K562 (cell line): ENCODE data around the gene CLCN4. TPM values are rescaled to one million over a fixed set of nuclear protein-coding genes. Genes with fewer than 3 reads are reported as not detected.

Source experiments
- ATAC-seq: fragments of 200-7000 bp; cut with Tn5 transposase; 3 replicates; pipeline ENCODE4 v1.9.1; 2020; ENCODE audit warnings: moderate library complexity
- BruUV-seq: library from RNA; stranded (reverse); fragments of 400-500 nt; replicated peaks from 2 replicates; lab custom pipeline; 2021; lab: Mats Ljungman, UMichigan
- CTCF ChIA-PET: fragments of 300-600 bp; formaldehyde crosslinking; extraction: SDS; loops from one replicate; lab custom pipeline; 2021; ENCODE audit warnings: low intra/inter-chr PET ratio; lab: Yijun Ruan, JAX
- POLR2A ChIA-PET: fragments of 300-600, 350-650 bp; sonication (Branson Sonifier 250); formaldehyde crosslinking; extraction: SDS; loops from one replicate; lab custom pipeline; 2021; ENCODE audit warnings: antibody characterized with exemption, inconsistent platforms; lab: Yijun Ruan, JAX
- DNase-seq, 4 experiments: peaks; one replicate each; pipeline versions ENCODE4 v3.0.0 to v3.0.0-alpha.2; 2011 to 2018; ENCODE audit warnings: low spot score in 3 of 4, mixed read lengths in 3 of 4; ENCODE audit errors: extremely low read depth in 1 of 4
- FAIRE-seq: peaks from 2 replicates; lab custom pipeline; 2011; peaks lifted over from hg19 to GRCh38; lab: Jason Lieb, UNC
- H2AFZ ChIP-seq: 2 replicates; pipeline ENCODE4 v1.6.0; 2011; ENCODE audit warnings: low read depth, low read length, control low read depth, inconsistent platforms
- H3K27ac ChIP-seq: fragments of 200-600 bp; 3 replicates; pipeline ENCODE4 v1.8.0; 2011; ENCODE audit warnings: low read depth, mild to moderate bottlenecking, control low read depth, inconsistent platforms, low read length, moderate library complexity, mixed read lengths; ENCODE audit errors: extremely low read depth
- H3K27me3 ChIP-seq, 2 experiments: fragments of 300-600 bp in 1 of 2; 2 replicates in 1 of 2; 3 replicates in 1 of 2; pipeline versions ENCODE4 v1.6.0 to v1.8.0; 2011; ENCODE audit warnings: inconsistent platforms in 2 of 2, low read length in 2 of 2, mild to moderate bottlenecking in 1 of 2, mixed read lengths in 1 of 2, moderate library complexity in 1 of 2; ENCODE audit not compliant: control insufficient read depth in 2 of 2, insufficient read depth in 2 of 2
- H3K36me3 ChIP-seq: fragments of 300-600 bp; 3 replicates; pipeline ENCODE4 v1.8.0; 2011; ENCODE audit warnings: mild to moderate bottlenecking, low read length, inconsistent platforms; ENCODE audit not compliant: control insufficient read depth, insufficient read depth
- H3K4me1 ChIP-seq, 2 experiments: fragments of 200-600 bp in 1 of 2; replicated peaks in 1 of 2; 2 replicates in 1 of 2; 3 replicates in 1 of 2; pipeline versions ENCODE4 v1.5.1 to v1.8.0; 2011; ENCODE audit warnings: inconsistent platforms in 2 of 2, low read length in 2 of 2, mild to moderate bottlenecking in 1 of 2, mixed read lengths in 1 of 2, moderate library complexity in 1 of 2; ENCODE audit not compliant: control insufficient read depth in 2 of 2, insufficient read depth in 2 of 2
- H3K4me2 ChIP-seq: 2 replicates; pipeline ENCODE4 v1.6.1; 2011; ENCODE audit warnings: low read length, control low read depth, inconsistent platforms, mixed read lengths; ENCODE audit not compliant: insufficient read depth
- H3K4me3 ChIP-seq: fragments of 200-600 bp; sonication (generic), shearing (Covaris generic); 2 replicates; pipeline ENCODE4 v1.5.1; 2016; ENCODE audit warnings: control low read depth, inconsistent platforms
- H3K79me2 ChIP-seq: fragments of 200-600 bp; 3 replicates; pipeline ENCODE4 v1.8.0; 2011; ENCODE audit warnings: low read length, inconsistent platforms; ENCODE audit not compliant: control insufficient read depth, insufficient read depth
- H3K9ac ChIP-seq, 2 experiments: 2 replicates each; pipeline versions ENCODE4 v1.6.0 to v1.6.1; 2011; ENCODE audit warnings: low read depth in 2 of 2, low read length in 2 of 2, control low read depth in 1 of 2, inconsistent platforms in 1 of 2, mild to moderate bottlenecking in 1 of 2, mixed read lengths in 1 of 2; ENCODE audit not compliant: insufficient read depth in 1 of 2
- H3K9me1 ChIP-seq: one replicate; pipeline ENCODE4 v1.6.0; 2011; ENCODE audit warnings: inconsistent platforms, mild to moderate bottlenecking, low read length, moderate library complexity; ENCODE audit not compliant: control insufficient read depth, insufficient read depth
- H3K9me3 ChIP-seq: replicated peaks from 2 replicates; pipeline ENCODE4 v1.5.1; 2011; ENCODE audit warnings: low read depth, low read length, inconsistent platforms; ENCODE audit not compliant: control insufficient read depth, insufficient read depth
- H4K20me1 ChIP-seq: replicated peaks from 2 replicates; pipeline ENCODE4 v1.6.1; 2011; ENCODE audit warnings: low read length, inconsistent platforms, mixed read lengths; ENCODE audit not compliant: control insufficient read depth, insufficient read depth
- IFI16 ChIP-seq: fragments of 250-450 bp; sonication (Bioruptor Pico); IDR thresholded peaks from 2 replicates; pipeline ENCODE4 v2.1.2; 2022; ENCODE audit warnings: mild to moderate bottlenecking, inconsistent platforms
- RBM14 ChIP-seq: fragments of 200-400 bp; formaldehyde crosslinking; IDR thresholded peaks from 2 replicates; pipeline ENCODE4 v1.6.1; 2018; ENCODE audit warnings: low read depth, mild to moderate bottlenecking, low read length, moderate library complexity, borderline replicate concordance; ENCODE audit not compliant: insufficient read depth
- SETDB1 ChIP-seq: IDR thresholded peaks from one replicate; pipeline ENCODE4 v1.6.1; 2012; ENCODE audit warnings: low read length, control low read depth, inconsistent platforms
- ZBTB7A ChIP-seq: IDR thresholded peaks from 2 replicates; pipeline ENCODE4 v1.6.1; 2011; ENCODE audit warnings: low read depth, mild to moderate bottlenecking, low read length, moderate library complexity, borderline replicate concordance; ENCODE audit not compliant: control insufficient read depth
- ZBTB8A ChIP-seq: fragments of 450-650 bp; IDR thresholded peaks from 2 replicates; pipeline ENCODE4 v1.6.1; 2018; ENCODE audit warnings: mild to moderate bottlenecking, moderate library complexity; ENCODE audit not compliant: partially characterized antibody
- ZC3H4 ChIP-seq: sonication (generic); formaldehyde crosslinking; IDR thresholded peaks from 2 replicates; pipeline ENCODE4 v1.9.0; 2021; ENCODE audit warnings: missing genetic modification reagents, borderline replicate concordance
- ZKSCAN8 ChIP-seq: fragments of 200-800 bp; sonication (Bioruptor generic); IDR thresholded peaks from 2 replicates; pipeline ENCODE4 v1.6.1; 2016; ENCODE audit warnings: missing genetic modification characterization, missing compliant biosample characterization
- WGBS: fragments of 100-300 bp; shearing (Covaris generic); methylation state at CpG from one replicate; pipeline ENCODE4 v1.1.6; 2016; ENCODE audit warnings: low coverage, mixed read lengths; ENCODE audit not compliant: insufficient coverage; ENCODE audit errors: missing lambda C conversion rate; 5-methylcytosine and 5-hydroxymethylcytosine counted together
- in situ Hi-C: fragments of 300-500 bp; cut with MboI; formaldehyde crosslinking; loops from 4 replicates; pipeline ENCODE4 v1.15.0; 2018; ENCODE audit warnings: inconsistent platforms, mixed read lengths
- intact Hi-C: fragments of 100-400 bp; cut with micrococcal nuclease; formaldehyde crosslinking; loops from 2 replicates; pipeline ENCODE4 v1.14.2; 2022
- polyA plus RNA-seq, 8 experiments: library from polyadenylated mRNA; depleted of rRNA in 4 of 8; stranded (reverse) in 5 of 8; unstranded in 3 of 8; fragments of >200 nt; fragmentation: Nextera tagmentation in 2 of 8; fragmentation: Illumina TruSeq in 1 of 8; extraction: Ambion mirVana in 2 of 8; extraction: Trizol in 1 of 8; gene quantifications; 2 replicates each; pipeline versions ENCODE4 v1.2.1 to v1.2.3, GENCODE V29; 2011 to 2014; ENCODE audit warnings: inconsistent platforms in 1 of 8, missing spikeins in 1 of 8
- total RNA-seq, 7 experiments: library from RNA; depleted of rRNA in 6 of 7; stranded (reverse); fragments of >200 nt in 6 of 7; fragmentation: Illumina TruSeq in 2 of 7; extraction: Trizol in 2 of 7; gene quantifications; 2 replicates each; pipeline versions ENCODE4 v1.2.1 to v1.2.3, GENCODE V29; 2011 to 2021; ENCODE audit warnings: low replicate concordance in 1 of 7
- TF ChIP-seq, protein P1 (sequence below): fragments of 450-650 bp; conservative IDR thresholded peaks from 2 replicates; pipeline ENCODE4 v1.6.1; 2016; ENCODE audit warnings: missing genetic modification characterization, low read depth, mild to moderate bottlenecking, missing compliant biosample characterization, moderate library complexity
- TF ChIP-seq, protein P2 (sequence below): sonication (generic); formaldehyde crosslinking; IDR thresholded peaks from 2 replicates; pipeline ENCODE4 v1.8.1; 2023; ENCODE audit warnings: mild to moderate bottlenecking, missing genetic modification reagents
- TF ChIP-seq, protein P3 (sequence below), 2 experiments: fragments of 450-650 bp; formaldehyde crosslinking in 1 of 2; IDR thresholded peaks; 2 replicates each; pipeline versions ENCODE4 v1.4.0 to v1.6.1; 2014 to 2020; ENCODE audit warnings: mild to moderate bottlenecking in 2 of 2, borderline replicate concordance in 1 of 2, low read depth in 1 of 2

CLCN4 gene
- total and polyA plus RNA-seq, 9 of the 15 experiments (the other 6 are each of a cell fraction or from before 2014, with no cell fraction given), result 0.03 to 0.24 (median 0.10) TPM; not detected in 1

DNA sequence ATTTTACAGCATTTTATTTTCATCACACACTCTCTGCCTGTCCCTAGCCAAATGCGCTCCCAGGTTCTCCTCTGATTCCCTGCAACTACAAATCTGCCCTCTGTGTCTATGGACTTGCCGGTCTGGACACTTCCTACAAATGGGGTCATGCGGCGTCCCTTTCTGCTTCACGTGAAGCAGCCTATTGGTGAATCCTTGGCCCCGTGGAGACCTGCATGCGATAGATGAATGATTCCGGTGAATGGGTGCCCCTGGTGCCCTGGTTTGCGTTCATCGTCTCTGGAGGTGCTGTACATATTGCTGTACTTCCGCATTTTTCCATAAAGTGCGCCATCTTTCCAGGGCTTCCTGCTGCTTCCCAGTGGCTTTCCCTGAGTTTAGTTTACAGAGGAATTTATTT, 27.5 kb upstream of the CLCN4 start:
- ATAC-seq (no peak), FAIRE-seq (no peak), DNase-seq (no peak)
- Histone ChIP-seq H3K36me3 (no peaks in the 10 kb centered on the region), H3K4me3 (no peak overlapping the region), H3K9ac (no peak overlapping the region), H3K27ac (no peak overlapping the region), H3K9me1 (no peaks in the 10 kb centered on the region), H3K27me3 (peaks cover 0 to 41% of the 10 kb centered on the region in 2 experiments; a peak in 3 of 5 replicates), H3K4me1 (peaks cover 0 to 3% of the 10 kb centered on the region in 2 experiments; a peak in 4 of 5 replicates), H3K9me3 (no peaks in the 10 kb centered on the region), H2AFZ (no peak overlapping the region), H3K79me2 (no peaks in the 10 kb centered on the region), H4K20me1 (no peaks in the 10 kb centered on the region), H3K4me2 (no peak overlapping the region)
- POLR2A ChIA-PET, result no interaction called here
- no peak for TF ChIP-seq ZBTB7A
- no peak for TF ChIP-seq SETDB1
- TF ChIP-seq, protein P1, sequence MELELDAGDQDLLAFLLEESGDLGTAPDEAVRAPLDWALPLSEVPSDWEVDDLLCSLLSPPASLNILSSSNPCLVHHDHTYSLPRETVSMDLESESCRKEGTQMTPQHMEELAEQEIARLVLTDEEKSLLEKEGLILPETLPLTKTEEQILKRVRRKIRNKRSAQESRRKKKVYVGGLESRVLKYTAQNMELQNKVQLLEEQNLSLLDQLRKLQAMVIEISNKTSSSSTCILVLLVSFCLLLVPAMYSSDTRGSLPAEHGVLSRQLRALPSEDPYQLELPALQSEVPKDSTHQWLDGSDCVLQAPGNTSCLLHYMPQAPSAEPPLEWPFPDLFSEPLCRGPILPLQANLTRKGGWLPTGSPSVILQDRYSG (tag), result no peak
- no peak for TF ChIP-seq ZKSCAN8 (CRISPR knock-in tag)
- TF ChIP-seq ZBTB8A, result no peak
- no peak for TF ChIP-seq ZC3H4 (CRISPR knock-in tag)
- TF ChIP-seq, protein P2, sequence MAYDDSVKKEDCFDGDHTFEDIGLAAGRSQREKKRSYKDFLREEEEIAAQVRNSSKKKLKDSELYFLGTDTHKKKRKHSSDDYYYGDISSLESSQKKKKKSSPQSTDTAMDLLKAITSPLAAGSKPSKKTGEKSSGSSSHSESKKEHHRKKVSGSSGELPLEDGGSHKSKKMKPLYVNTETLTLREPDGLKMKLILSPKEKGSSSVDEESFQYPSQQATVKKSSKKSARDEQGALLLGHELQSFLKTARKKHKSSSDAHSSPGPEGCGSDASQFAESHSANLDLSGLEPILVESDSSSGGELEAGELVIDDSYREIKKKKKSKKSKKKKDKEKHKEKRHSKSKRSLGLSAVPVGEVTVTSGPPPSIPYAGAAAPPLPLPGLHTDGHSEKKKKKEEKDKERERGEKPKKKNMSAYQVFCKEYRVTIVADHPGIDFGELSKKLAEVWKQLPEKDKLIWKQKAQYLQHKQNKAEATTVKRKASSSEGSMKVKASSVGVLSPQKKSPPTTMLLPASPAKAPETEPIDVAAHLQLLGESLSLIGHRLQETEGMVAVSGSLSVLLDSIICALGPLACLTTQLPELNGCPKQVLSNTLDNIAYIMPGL (CRISPR knock-in tag), result no peak
- no peak for TF ChIP-seq RBM14
- TF ChIP-seq IFI16, result no peak
- TF ChIP-seq, protein P3, sequence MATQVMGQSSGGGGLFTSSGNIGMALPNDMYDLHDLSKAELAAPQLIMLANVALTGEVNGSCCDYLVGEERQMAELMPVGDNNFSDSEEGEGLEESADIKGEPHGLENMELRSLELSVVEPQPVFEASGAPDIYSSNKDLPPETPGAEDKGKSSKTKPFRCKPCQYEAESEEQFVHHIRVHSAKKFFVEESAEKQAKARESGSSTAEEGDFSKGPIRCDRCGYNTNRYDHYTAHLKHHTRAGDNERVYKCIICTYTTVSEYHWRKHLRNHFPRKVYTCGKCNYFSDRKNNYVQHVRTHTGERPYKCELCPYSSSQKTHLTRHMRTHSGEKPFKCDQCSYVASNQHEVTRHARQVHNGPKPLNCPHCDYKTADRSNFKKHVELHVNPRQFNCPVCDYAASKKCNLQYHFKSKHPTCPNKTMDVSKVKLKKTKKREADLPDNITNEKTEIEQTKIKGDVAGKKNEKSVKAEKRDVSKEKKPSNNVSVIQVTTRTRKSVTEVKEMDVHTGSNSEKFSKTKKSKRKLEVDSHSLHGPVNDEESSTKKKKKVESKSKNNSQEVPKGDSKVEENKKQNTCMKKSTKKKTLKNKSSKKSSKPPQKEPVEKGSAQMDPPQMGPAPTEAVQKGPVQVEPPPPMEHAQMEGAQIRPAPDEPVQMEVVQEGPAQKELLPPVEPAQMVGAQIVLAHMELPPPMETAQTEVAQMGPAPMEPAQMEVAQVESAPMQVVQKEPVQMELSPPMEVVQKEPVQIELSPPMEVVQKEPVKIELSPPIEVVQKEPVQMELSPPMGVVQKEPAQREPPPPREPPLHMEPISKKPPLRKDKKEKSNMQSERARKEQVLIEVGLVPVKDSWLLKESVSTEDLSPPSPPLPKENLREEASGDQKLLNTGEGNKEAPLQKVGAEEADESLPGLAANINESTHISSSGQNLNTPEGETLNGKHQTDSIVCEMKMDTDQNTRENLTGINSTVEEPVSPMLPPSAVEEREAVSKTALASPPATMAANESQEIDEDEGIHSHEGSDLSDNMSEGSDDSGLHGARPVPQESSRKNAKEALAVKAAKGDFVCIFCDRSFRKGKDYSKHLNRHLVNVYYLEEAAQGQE (IDR thresholded peaks at IDR 0.05; ENCODE audit: borderline replicate concordance), result no peak
- TF ChIP-seq, protein P3 (CRISPR knock-in tag; IDR thresholded peaks at IDR 0.05; ENCODE audit: low read depth), result no peak
- intact Hi-C loops, result no loop called here
- no TSS peak for BruUV-seq
- CTCF ChIA-PET, result no interaction called here
- 22% methylated on average over 11 of the region's 12 CpGs for WGBS
- in situ Hi-C loops, result no loop called here
